ENCODE measurements around the gene LHPP.

GRCh38 chr10:124622158-124622557 lies 160.5 kb downstream of the LHPP start:
- TF ChIP-seq POLR2AphosphoS5 (IDR thresholded peaks at IDR 0.05; ENCODE audit: borderline replicate concordance, low read depth, low read length) (no peak), EZH2 (IDR thresholded peaks at IDR 0.05) (no peak)

Measured in SK-N-MC (cell line).